Vein endothelial cell (primary cell): ENCODE data around the gene RASGRF2. TPM values are rescaled to one million over a fixed set of nuclear protein-coding genes. Genes with fewer than 3 reads are reported as not detected.

ENCODE experiments used
- small RNA-seq: library from RNA; depleted of rRNA; stranded (forward); fragments of <200 nt; gene quantifications from one replicate; pipeline ENCODE3, GENCODE V24; 2012
- total RNA-seq: library from RNA; depleted of rRNA; stranded (reverse); fragments of >200 nt; gene quantifications from 2 replicates; pipeline ENCODE4 v1.2.3, GENCODE V29; 2012

The RASGRF2 gene, protein sequence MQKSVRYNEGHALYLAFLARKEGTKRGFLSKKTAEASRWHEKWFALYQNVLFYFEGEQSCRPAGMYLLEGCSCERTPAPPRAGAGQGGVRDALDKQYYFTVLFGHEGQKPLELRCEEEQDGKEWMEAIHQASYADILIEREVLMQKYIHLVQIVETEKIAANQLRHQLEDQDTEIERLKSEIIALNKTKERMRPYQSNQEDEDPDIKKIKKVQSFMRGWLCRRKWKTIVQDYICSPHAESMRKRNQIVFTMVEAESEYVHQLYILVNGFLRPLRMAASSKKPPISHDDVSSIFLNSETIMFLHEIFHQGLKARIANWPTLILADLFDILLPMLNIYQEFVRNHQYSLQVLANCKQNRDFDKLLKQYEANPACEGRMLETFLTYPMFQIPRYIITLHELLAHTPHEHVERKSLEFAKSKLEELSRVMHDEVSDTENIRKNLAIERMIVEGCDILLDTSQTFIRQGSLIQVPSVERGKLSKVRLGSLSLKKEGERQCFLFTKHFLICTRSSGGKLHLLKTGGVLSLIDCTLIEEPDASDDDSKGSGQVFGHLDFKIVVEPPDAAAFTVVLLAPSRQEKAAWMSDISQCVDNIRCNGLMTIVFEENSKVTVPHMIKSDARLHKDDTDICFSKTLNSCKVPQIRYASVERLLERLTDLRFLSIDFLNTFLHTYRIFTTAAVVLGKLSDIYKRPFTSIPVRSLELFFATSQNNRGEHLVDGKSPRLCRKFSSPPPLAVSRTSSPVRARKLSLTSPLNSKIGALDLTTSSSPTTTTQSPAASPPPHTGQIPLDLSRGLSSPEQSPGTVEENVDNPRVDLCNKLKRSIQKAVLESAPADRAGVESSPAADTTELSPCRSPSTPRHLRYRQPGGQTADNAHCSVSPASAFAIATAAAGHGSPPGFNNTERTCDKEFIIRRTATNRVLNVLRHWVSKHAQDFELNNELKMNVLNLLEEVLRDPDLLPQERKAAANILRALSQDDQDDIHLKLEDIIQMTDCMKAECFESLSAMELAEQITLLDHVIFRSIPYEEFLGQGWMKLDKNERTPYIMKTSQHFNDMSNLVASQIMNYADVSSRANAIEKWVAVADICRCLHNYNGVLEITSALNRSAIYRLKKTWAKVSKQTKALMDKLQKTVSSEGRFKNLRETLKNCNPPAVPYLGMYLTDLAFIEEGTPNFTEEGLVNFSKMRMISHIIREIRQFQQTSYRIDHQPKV (N-terminal part only)
- 12.7 and 18.7 TPM in 2 replicates for total RNA-seq

DNA sequence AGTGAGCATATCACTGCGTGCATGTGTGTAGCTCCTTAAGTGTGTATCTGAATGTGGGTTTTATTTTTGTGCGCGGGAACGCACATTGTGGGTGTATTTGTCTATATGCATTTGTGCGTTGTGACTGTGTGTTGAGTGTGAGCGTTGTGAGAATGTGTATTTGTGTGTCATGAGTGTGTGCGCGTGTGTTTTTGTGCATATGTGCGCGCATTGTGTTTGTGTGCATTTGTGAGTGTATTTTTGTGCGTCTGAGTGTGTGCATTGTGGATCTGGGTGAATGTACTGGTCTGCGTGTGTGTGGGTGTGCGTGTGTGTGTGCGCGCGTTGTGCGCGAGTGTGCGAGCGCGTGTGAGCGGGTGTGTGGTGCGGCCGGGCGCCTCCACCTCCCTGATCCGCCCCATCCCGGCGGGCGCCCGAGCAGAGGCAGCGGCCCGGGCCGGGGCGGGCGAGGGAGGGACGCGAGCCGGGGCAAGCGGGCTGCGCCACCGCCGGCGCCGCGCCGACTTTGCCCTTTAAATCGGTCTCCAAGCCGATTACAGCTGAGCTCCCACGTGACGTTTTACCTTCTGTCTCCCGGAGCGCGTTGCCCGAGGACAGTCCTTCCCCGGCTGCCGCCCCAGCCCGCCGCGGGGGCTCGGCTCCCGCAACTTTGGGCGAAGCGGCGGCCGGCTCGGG lies at the start of gene RASGRF2:
Gene RASGRF2, plus strand, starts transcription at position 596 of the 675 bp plus-strand sequence. CDS start 376 bp downstream, outside the sequence.

DNA sequence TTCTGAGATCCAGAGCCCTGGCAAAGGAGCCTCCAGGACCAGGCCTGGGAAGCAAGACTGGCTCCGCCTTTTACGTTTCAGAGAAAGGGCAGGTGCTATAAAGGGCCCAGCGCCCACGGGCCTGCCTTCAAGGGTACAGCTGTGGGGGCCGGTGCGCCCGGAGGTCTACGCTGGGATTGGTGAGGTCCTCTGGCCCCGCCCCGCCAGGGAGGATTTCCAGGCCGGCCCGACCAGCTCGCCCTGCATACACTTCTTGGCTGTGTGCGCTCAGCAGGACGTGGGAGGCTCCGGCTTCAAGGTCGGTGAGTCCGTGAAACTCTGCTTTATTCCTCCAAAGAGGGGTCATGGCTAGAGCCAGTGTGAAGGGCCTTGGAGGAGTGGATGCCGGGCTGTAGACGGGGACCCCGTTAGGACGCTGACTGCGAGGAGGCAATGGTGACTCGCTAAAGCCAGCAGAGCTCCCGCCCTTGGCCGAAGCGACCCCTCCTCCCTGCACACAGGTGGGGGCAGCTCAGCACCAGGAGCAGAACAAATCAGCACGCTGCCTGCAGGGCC lies 273.0 kb downstream of the RASGRF2 start, which contains the start of gene CKMT2:
Gene CKMT2, plus strand, starts transcription at position 243 of the 555 bp plus-strand sequence. CDS start 17,811 bp downstream, outside the sequence.

Small RNA genes within 50 kb of the gene (small RNA-seq; reads per million reads assigned to genes)
- gene AC026436.1, result not detected
